ENCODE measurements around the gene LAMA2. TPM values are rescaled to one million over a fixed set of nuclear protein-coding genes. Genes with fewer than 3 reads are reported as not detected.

Gene LAMA2
- total RNA-seq, 2 experiments from 2014 or later = 0.69 to 1.5 TPM

GRCh38 chr6:129217701-129218100 lies 334.8 kb downstream of the LAMA2 start:
- ATAC-seq (no peak), DNase-seq (no peak)
- no peak overlapping the region for H3K4me3 Mint-ChIP-seq
- CTCF ChIA-PET = no interaction called here
- TF ChIP-seq CTCF (IDR thresholded peaks at IDR 0.05) = no peak
- no peaks in the 10 kb centered on the region for H3K27me3 Mint-ChIP-seq
- intact Hi-C loops (cut with micrococcal nuclease) = no loop called here
- POLR2A ChIA-PET = no interaction called here
- no peaks in the 10 kb centered on the region for H3K4me1 Mint-ChIP-seq (ENCODE audit: low read depth)
- H3K27ac Mint-ChIP-seq = no peak overlapping the region
- no peaks in the 10 kb centered on the region for H3K36me3 Mint-ChIP-seq (ENCODE audit: low read depth)
- no peaks in the 10 kb centered on the region for H3K9me3 Mint-ChIP-seq

GRCh38 chr6:129233458-129234134 lies 350.7 kb downstream of the LAMA2 start:
- no peak overlapping the region for H3K27ac Mint-ChIP-seq
- H3K9me3 Mint-ChIP-seq = no peaks in the 10 kb centered on the region
- TF ChIP-seq CTCF (IDR thresholded peaks at IDR 0.05) = no peak
- no peaks in the 10 kb centered on the region for H3K4me1 Mint-ChIP-seq (ENCODE audit: low read depth)
- ATAC-seq (no peak), DNase-seq (no peak)
- peaks cover 12% of the 10 kb centered on the region for H3K27me3 Mint-ChIP-seq
- no peaks in the 10 kb centered on the region for H3K36me3 Mint-ChIP-seq (ENCODE audit: low read depth)
- ChIA-PET POLR2A (no interaction called here), CTCF (no interaction called here)
- intact Hi-C loops (cut with micrococcal nuclease) = no loop called here
- no peak overlapping the region for H3K4me3 Mint-ChIP-seq

GRCh38 chr6:129235167-129236000 lies 352.4 kb downstream of the LAMA2 start:
- Mint-ChIP-seq H3K27ac (no peak overlapping the region), H3K9me3 (no peaks in the 10 kb centered on the region), H3K4me3 (no peak overlapping the region), H3K4me1 (ENCODE audit: low read depth) (no peaks in the 10 kb centered on the region), H3K36me3 (ENCODE audit: low read depth) (no peaks in the 10 kb centered on the region), H3K27me3 (peaks cover 13% of the 10 kb centered on the region)
- no peak for ATAC-seq
- POLR2A ChIA-PET = no interaction called here
- DNase-seq = no peak
- TF ChIP-seq CTCF (IDR thresholded peaks at IDR 0.05) = no peak
- CTCF ChIA-PET = interaction anchor here (1.0 kb wide), 1 partner anchor 87 kb away, joined by 3 read pairs; no protein-coding TSS in a partner anchor
- intact Hi-C loops (cut with micrococcal nuclease) = no loop called here

GRCh38 chr6:129236001-129236517 lies 353.1 kb downstream of the LAMA2 start:
- Mint-ChIP-seq H3K27me3 (peaks cover 16% of the 10 kb centered on the region), H3K36me3 (ENCODE audit: low read depth) (no peaks in the 10 kb centered on the region), H3K4me1 (ENCODE audit: low read depth) (no peaks in the 10 kb centered on the region), H3K4me3 (no peak overlapping the region), H3K9me3 (no peaks in the 10 kb centered on the region), H3K27ac (no peak overlapping the region)
- no peak for ATAC-seq
- CTCF ChIA-PET = interaction anchor here (1.0 kb wide), 1 partner anchor 86 kb away, joined by 3 read pairs; no protein-coding TSS in a partner anchor
- POLR2A ChIA-PET = no interaction called here
- no peak for TF ChIP-seq CTCF (IDR thresholded peaks at IDR 0.05)
- intact Hi-C loops (cut with micrococcal nuclease) = no loop called here
- no peak for DNase-seq

- ChIA-PET POLR2A (interaction anchor here (0.7 kb wide), 1 partner anchor 10 kb away, joined by 3 read pairs; no protein-coding TSS in a partner anchor), CTCF (interaction anchor here (1.1 to 3.1 kb wide), 2 partner anchors 11 to 13 kb away, joined by 3 to 11 read pairs; no protein-coding TSS in a partner anchor)
- peaks cover 14% of the 10 kb centered on the region for H3K27me3 Mint-ChIP-seq
Measured at GRCh38 chr6:129238991-129239390, 356.1 kb downstream of the LAMA2 start.

More at GRCh38 chr6:129238991-129239390, 356.1 kb downstream of the LAMA2 start:
- Mint-ChIP-seq H3K4me3 (no peak overlapping the region), H3K36me3 (ENCODE audit: low read depth) (no peaks in the 10 kb centered on the region), H3K4me1 (ENCODE audit: low read depth) (no peaks in the 10 kb centered on the region), H3K9me3 (no peaks in the 10 kb centered on the region), H3K27ac (no peak overlapping the region)
- DNase-seq (no peak), ATAC-seq (no peak)
- TF ChIP-seq CTCF (IDR thresholded peaks at IDR 0.05) = no peak
- intact Hi-C loops (cut with micrococcal nuclease) = no loop called here

Measured in activated CD8-positive, alpha-beta T cell treated with anti-CD3 and anti-CD28 coated beads for 36 hours (primary cell).